Stimulated activated CD4-positive, alpha-beta T cell treated with anti-CD3 and anti-CD28 coated beads, TNF-alpha, amount 100 ng/mL, for 4 hours (primary cell): ENCODE data around the gene BLOC1S5.
"Not testable (repeated sequence)": the region's sequence is repeated elsewhere in the genome, so short reads cannot be mapped to it uniquely, and the experiment has no call there.

ENCODE experiments used
- DNase-seq, 3 experiments: peaks; one replicate each; pipeline ENCODE4 v3.0.0-alpha.2; 2020; ENCODE audit warnings: low read depth in 3 of 3

Gene BLOC1S5

GRCh38 chr6:8043221-8043620 is 21.0 kb downstream of the BLOC1S5 start:
- no peak for DNase-seq

DNA sequence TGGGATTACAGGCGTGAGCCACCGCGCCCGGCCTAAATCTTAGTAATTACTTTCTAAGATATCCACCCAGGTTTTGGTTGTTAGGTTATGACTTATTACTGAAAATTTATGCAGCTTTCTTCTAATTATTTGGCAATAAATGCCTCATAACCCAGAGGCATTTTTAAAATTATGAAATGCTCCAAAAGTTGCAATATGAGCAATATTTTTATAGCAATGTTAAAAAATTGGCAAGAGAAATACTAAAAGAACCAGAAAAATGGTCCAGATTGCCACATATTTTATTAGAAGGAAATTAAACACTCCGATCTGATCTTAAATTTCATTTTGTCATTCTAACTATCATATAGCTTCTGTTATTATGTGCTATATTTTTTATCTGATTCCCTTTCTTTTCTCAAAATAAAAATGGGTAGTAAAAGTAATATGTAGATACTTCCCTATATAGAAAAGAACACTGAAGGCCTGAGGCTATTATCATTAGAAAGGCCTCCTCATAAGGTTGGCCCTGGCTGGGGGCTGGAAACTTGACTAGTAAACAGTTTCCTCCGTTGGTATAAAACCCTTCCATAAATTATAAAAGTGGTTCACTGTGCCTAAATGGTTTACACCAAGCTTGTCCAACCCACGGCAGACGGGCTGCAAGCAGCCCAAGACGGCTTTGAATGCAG is 22.1 kb downstream of the BLOC1S5 start:
- no peak for DNase-seq

- not testable (repeated sequence) for DNase-seq
Observed at GRCh38 chr6:8034107-8034506, 30.1 kb downstream of the BLOC1S5 start.

GRCh38 chr6:8030920-8031319 is 33.3 kb downstream of the BLOC1S5 start:
- no peak for DNase-seq

DNA sequence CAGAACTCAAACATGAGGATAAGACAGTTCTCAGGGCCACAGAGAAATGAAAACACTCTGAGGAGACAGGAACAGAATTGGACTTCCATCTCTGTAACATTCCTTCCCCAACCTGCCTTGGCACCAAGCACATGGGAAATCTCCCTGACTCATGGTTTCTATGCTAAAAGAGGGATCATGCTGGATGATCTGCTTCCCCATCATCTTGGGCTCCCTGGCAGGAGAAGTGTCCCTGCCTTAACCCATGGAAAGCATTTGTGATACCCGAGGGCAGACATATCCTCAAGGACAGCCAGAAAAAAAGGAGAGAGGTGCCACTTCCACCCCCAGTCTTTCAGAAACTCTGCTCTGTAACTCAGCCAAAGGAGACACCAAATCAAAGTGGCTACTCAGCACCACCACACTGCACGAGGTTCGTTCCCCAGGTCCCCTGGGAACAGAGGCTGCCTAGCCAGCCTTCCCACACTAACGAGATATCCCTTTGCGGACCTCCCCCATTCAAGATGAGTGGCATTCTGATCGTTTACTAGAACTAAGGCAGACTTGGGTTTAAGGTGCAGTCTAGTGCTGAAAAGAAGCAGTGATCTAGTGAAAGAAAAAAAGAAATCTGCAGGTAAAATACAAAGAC is 34.8 kb downstream of the BLOC1S5 start:
- no peak for DNase-seq

DNA sequence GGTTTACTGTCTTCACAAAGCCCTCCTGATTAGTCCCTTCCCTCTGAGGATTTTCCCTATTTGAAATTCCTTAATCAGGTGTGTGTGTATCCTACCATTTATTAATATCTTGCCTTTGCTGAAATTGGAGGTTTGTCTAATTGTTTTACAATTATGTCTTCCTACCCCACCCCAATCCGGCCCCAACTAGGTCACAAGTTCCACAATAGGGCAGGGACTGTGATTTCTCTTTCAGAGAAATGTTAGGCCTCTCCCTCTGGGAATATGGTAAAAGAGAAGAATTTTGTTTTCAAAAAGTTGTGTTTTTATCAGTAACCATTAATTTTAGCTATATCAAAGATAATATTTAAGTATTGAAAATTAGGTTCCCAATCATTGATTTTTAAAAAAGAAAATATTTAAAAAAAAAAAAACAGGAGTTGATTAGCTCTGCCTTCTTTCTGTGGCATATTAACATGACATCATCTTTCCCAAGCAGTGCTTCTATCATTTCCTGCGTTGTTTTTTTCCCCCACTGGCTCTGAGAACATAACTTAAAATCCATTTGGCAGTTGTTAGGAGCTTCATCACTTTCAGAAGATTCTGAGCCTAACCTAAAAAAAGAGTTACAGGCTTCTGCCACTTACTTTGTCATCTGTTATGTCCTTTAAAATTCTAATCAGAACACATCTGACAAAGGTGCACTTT is 36.1 kb downstream of the BLOC1S5 start:
- no peak for DNase-seq

DNA sequence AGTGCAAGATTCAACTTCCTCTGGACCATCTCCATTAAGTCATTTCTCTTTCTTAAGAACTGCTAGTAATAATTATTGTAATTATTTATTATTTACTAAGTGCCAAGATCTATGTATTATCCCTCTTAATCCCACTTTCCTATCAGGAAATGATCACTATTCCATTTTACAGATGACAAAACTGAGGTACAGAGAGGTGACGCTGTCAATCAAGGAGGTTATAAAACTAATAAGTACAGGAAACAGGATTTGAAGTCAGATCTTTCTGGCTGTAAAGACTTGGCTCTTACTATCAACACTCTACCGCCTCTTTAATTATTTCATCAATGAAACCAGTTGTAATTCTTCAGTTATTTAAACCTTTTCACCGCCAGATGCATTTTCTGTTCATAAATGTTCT is 37.4 kb downstream of the BLOC1S5 start:
- DNase-seq, result no peak

- no peak for DNase-seq
Observed at GRCh38 chr6:8025191-8025590, 39.0 kb downstream of the BLOC1S5 start.

DNA sequence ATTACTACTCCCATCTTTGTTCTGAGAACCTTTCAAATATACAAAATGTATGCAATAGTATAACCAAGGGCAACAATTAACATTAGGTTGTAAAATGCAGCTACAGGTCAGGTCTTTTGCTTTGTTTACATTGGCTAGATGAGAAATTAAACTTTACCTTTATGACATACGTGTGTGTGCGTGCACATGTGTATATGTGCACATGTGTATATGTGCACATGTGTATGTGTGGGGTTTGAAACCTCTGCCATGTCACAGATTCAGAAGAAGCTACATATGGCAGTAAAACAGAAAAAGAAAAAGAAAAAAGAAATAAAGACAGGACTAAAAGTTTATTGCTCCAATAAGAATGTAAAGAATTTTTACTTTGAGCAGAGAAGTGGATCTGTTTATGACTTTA is 40.6 kb downstream of the BLOC1S5 start:
- DNase-seq, result no peak

DNA sequence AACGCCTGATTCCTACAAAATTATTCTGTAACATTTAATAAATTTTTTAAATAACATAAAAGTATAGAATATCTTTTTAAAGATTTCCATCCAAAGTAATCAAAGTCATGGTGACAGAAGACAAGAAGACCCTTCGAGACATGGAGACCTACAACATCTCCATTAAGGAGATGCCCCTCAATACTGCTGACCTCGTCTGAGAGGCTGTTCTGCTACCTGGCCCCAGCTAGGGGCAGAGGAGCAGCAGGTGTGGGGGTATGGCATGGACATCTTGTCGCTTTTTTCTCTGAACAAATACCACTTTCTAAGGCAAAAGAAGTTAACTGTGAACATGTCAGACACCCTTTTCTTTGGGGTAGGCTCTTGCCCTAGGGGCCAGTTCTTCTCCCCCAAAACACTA is 44.1 kb downstream of the BLOC1S5 start:
- DNase-seq, result no peak

- no peak for DNase-seq
Observed at GRCh38 chr6:8017705-8018104, 46.5 kb downstream of the BLOC1S5 start.

DNA sequence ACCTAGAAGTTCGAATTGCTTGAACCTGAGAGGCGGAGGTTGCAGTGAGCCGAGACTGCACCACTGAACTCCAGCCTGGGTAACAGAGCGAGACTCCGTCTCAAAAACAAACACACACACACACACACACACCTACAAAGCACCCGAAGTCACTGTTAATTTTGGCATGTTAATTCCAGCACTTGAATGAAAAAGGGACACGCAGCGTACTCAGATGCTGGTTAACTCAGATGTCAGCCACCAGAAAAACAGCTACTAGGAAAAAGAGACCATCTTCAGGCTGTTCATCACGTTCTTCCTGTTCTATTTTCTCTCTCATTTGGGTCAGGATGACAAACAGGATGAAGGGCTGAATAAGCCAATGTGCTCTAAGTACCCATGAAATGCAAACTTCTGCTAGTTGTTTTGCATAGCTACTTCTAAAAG is 46.9 kb downstream of the BLOC1S5 start:
- DNase-seq, result no peak

DNA sequence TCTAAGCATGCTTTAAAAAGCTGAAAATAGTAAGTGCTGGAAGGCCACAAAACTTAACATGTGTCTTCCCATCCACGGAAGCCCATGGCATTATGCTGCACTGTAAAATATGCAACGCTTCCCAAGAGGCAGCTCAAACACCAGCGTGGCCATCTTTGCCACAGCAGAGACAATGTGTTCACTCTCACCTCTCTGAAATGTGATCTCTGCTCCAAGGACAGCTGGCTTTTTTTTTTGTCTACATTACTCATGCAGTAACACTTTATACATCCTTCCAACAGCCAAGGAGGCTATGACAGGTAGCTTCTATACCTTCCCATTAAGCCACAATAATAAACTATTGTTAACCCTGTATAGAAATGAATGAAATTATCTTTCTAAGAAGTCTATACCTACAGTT is 49.2 kb downstream of the BLOC1S5 start:
- DNase-seq, result no peak

- no peak for DNase-seq
Observed at GRCh38 chr6:8013763-8014162, 50.4 kb downstream of the BLOC1S5 start.

GRCh38 chr6:8006208-8006607 is 58.0 kb downstream of the BLOC1S5 start:
- no peak for DNase-seq

- no peak for DNase-seq
Observed at GRCh38 chr6:8005136-8005535, 59.1 kb downstream of the BLOC1S5 start.

DNA sequence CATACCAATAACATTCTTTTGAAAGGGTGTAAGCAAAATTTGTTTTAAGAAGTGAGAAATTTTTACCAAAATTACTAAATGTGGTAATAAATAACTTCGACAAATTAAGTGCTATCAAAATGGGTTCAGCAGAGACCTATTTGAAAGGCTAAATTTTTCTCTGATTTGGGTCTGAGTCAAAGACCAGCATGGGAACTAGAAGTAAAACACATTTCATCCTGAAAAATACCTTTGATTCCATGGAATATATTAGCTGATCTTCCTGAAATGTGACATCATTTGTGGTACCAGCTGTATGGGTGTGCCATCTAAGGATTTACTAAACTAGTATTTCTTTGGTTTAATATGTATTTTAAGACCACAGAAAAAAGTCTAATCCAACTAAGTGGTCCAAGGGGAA is 63.6 kb downstream of the BLOC1S5 start:
- no peak for DNase-seq

DNA sequence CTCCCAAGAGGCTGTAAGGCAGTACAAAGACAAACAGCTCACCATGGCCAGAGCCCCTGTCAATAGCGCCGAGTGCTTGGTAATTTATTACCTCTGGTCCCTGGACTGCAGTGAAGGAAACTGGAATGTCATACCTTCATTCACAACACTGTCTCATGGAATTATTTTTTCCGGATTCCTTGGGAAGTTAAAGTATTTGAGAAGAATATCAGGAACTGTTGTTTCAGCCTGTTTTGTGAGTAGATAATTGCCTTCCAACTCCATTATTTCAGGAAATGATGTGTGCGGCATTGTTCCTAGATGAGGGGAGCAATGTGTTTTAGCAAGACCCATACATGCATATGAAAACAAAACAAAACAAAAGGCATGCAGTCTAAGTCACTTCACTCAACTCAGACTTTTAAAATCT is 64.0 kb downstream of the BLOC1S5 start:
- DNase-seq, result no peak

DNA sequence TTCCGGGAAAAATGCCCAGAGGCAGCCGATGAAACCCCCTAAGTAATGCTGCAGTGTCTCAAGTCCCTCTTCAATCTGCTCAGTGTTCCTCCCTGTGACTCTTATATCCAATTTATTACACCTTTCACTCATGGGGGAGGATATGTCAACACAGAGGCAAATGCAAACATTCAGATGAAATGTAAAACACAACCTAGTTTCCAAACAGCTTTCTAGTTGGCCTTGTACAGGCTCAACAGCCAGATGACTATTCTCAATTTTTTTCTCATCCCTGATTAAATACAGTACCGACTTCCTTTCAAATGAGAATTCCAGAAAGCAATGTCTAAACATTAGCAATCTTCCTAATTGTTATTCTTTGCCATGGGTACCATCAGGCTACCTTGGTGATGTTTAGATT is 65.0 kb downstream of the BLOC1S5 start:
- DNase-seq, result no peak

DNA sequence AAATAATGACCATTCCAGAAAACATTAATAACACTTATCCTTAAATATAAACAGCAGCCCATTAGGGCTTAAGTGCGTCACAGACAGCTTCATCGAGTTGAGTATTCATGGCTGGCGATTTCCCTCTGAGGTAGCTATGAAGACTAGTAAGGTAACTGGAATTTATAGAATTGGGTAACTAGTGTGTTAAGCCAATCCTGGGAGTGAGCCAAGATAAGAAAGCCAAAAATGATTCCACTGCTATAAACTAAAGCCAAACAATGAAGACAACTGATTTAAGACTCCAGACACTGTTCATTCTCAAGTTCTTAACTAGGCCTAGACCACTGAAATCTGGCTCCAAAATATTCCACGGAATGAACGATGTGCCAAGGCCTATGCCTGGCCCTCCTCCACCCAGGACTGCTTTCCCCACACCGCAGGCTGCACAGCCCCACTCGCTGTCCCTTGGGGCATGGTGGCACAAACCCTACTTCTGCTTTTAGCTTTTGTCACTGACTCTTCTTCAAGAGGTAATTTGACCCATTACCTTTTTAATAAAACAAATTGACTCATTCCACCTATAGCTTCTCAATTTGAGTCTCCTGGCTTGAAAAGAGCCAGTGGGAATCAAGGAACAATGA is 66.0 kb downstream of the BLOC1S5 start:
- no peak for DNase-seq

DNA sequence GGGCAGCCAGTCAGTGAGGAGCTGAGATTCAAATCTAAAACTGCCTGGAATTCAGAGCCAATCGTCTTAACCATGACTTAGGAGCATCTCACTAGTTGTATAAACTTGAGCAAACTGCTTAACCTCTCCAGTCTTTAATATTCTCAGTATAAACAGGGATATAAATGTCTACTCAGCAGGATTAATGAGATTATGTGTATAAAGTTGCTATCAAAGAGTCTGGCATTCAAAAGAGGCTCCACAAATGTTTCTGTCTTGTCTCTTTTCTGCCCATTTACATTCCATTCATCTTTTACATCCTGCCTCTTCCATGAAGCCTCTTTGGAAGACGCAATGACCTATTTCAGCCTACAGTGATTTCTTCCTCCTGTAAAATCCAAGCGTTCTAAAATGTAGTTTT is 66.9 kb downstream of the BLOC1S5 start:
- DNase-seq, result no peak

GRCh38 chr6:7996538-7997111 is 67.6 kb downstream of the BLOC1S5 start:
- DNase-seq, result no peak
